Glomerular visceral epithelial cell (primary cell): ENCODE results near the gene ATP8B3.

ENCODE experiments used
- DNase-seq: peaks from one replicate; pipeline ENCODE4 v3.0.0-alpha.2; 2016; ENCODE audit errors: extremely low spot score

The ATP8B3 gene

GRCh38 chr19:1837222-1837565 lies 25.1 kb upstream of the ATP8B3 start:
- no peak for DNase-seq

GRCh38 chr19:1836458-1837221 lies 24.6 kb upstream of the ATP8B3 start:
- no peak for DNase-seq

GRCh38 chr19:1833540-1833939 lies 21.5 kb upstream of the ATP8B3 start:
- no peak for DNase-seq

GRCh38 chr19:1832046-1832663 lies 20.1 kb upstream of the ATP8B3 start:
- DNase-seq = no peak

- no peak for DNase-seq
Measured at GRCh38 chr19:1830978-1831377, 18.9 kb upstream of the ATP8B3 start.

- DNase-seq = no peak
Measured at GRCh38 chr19:1830568-1830967, 18.5 kb upstream of the ATP8B3 start.

GRCh38 chr19:1829958-1830357 lies 17.9 kb upstream of the ATP8B3 start:
- DNase-seq = no peak

GRCh38 chr19:1828279-1829238 lies 16.5 kb upstream of the ATP8B3 start:
- no peak for DNase-seq

GRCh38 chr19:1827566-1828278 lies 15.6 kb upstream of the ATP8B3 start:
- DNase-seq = no peak

- peak; percentile 83 for DNase-seq
Measured at GRCh38 chr19:1826557-1827521, 14.8 kb upstream of the ATP8B3 start.

GRCh38 chr19:1825909-1826556 lies 14.0 kb upstream of the ATP8B3 start:
- peak; percentile 85 for DNase-seq

- no peak for DNase-seq
Measured at GRCh38 chr19:1824252-1824622, 12.2 kb upstream of the ATP8B3 start.

GRCh38 chr19:1823539-1824251 lies 11.6 kb upstream of the ATP8B3 start:
- DNase-seq = no peak

GRCh38 chr19:1823020-1823419 lies 10.9 kb upstream of the ATP8B3 start:
- no peak for DNase-seq

- no peak for DNase-seq
Measured at GRCh38 chr19:1822210-1822609, 10.1 kb upstream of the ATP8B3 start.

GRCh38 chr19:1819341-1820255 lies 7.5 kb upstream of the ATP8B3 start:
- no peak for DNase-seq

GRCh38 chr19:1818549-1819195 lies 6.6 kb upstream of the ATP8B3 start:
- no peak for DNase-seq
